ENCODE data around the gene SYT1. TPM values are rescaled to one million over a fixed set of nuclear protein-coding genes. Genes with fewer than 3 reads are reported as not detected.

Gene SYT1
- total and polyA plus RNA-seq, 2 donors = 5.1 to 13.8 TPM

DNA sequence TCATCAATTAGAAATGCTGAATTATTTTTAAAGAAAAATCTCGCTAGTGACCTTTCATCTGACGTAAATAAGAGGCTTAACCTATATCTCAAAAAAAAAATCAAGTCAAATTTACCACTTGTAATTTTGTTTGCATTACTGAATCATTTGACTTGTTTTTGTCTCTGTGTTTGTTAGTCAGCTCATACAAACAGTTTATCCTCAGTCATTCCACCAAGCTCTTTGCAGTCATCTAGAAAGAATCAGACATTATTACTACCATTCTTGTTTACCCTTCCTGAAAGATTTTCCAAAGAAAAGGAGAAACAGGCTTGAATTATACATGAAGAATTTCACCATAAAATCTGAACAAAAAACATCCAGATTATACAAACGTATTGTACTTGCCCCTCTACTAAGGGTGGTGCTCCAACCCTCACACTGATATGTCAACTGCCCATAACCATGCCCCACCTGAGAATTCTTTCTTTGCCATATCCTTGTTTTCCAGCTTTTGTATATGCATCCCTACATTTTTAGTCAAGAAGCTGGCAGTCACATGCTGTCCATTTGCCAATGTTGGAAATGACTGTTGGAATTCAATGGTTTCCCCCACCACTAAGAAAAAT, 569.0 kb downstream of the SYT1 start:
- DNase-seq (ENCODE audit: extremely low spot score) = no peak
- H3K4me3 ChIP-seq (ENCODE audit: low read depth, low read length) = no peak overlapping the region
- 77% methylated on average over 3 of the region's 3 CpGs for WGBS
- no peaks in the 10 kb centered on the region for H3K4me1 ChIP-seq (ENCODE audit: insufficient read depth)
- no peak overlapping the region for H3K27ac ChIP-seq (ENCODE audit: low read depth)
- H3K36me3 ChIP-seq (ENCODE audit: insufficient read depth) = no peaks in the 10 kb centered on the region

DNA sequence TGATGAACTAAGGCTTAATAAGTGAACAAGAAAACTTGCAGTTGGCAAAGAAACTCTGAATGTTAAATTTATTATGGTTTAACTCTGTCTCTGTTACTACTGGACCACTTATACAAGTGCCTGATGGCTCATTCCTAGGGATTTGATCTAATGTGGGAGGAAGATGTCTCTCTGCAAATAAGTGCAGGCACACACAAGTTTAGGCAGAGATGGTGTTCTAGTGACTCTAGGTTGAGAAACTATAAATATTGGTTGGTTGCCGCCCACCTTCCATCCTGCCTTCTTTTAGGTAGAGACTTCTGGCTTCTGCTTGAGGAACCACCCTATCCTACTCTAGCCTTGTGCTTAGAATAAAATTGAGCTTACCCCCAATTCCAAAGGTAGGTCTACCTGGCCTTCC, 570.0 kb downstream of the SYT1 start:
- DNase-seq (ENCODE audit: extremely low spot score) = no peak
- no peaks in the 10 kb centered on the region for H3K4me1 ChIP-seq (ENCODE audit: insufficient read depth)
- H3K4me3 ChIP-seq (ENCODE audit: low read depth, low read length) = no peak overlapping the region
- H3K36me3 ChIP-seq (ENCODE audit: insufficient read depth) = no peaks in the 10 kb centered on the region
- WGBS = 98% methylated on average over 1 of the region's 1 CpG
- no peak overlapping the region for H3K27ac ChIP-seq (ENCODE audit: low read depth)

DNA sequence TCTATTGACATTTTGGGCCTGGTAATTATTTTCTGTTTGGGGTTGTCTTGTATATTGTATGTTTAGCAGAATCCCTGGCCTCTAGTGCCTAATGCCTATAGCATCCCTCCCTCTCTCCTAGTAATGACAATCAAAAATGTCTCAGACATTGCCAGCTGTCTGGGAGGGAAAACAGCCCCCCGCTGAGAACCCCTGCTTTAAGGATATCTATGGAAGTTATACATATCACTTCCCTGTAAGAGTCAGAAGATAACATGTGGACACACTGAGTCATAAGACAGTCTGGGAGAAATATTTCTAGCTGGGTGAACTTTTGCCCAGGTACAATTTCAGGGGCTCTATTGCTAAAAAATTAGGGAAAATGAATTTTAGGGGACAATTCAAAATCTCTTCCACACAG, 571.2 kb downstream of the SYT1 start:
- 92% methylated on average over 1 of the region's 1 CpG for WGBS
- H3K4me1 ChIP-seq (ENCODE audit: insufficient read depth) = no peaks in the 10 kb centered on the region
- H3K27ac ChIP-seq (ENCODE audit: low read depth) = no peak overlapping the region
- no peak overlapping the region for H3K4me3 ChIP-seq (ENCODE audit: low read depth, low read length)
- H3K36me3 ChIP-seq (ENCODE audit: insufficient read depth) = no peaks in the 10 kb centered on the region
- no peak for DNase-seq (ENCODE audit: extremely low spot score)

DNA sequence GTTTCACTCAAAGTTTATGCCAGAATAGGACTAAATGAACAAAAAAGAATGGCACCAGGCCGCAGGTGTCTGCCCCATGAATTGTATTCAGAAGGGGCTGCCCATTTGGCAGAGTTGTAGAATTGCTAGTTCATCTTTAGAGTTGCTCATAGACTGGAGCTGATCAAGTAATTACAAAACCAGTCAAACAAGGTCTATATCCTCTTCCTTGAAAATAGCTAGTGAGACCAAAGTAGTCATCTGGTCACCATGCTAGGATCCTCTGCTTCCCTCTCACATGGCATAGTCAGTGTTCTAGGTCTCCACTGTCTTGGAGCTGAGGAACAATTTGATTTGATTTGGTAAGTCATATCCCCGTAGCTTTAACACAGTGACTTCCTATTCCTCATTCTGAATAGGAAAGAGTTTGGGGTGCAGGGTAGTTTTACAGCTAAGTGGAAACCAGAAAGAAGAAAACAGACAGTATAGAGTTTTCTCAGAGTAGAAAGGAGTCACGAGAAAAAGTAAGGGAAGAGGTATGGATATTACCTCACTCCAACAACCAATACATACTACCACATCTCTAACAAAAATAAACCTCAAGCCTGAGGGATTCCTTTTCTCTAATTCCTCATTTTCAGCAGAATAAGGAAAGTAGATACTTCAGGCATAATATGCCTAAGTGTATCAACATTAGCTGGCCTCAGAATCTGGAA, 574.1 kb downstream of the SYT1 start:
- Histone ChIP-seq H3K4me3 (ENCODE audit: low read depth, low read length) (no peak overlapping the region), H3K27ac (ENCODE audit: low read depth) (no peak overlapping the region), H3K36me3 (ENCODE audit: insufficient read depth) (no peaks in the 10 kb centered on the region), H3K4me1 (ENCODE audit: insufficient read depth) (no peaks in the 10 kb centered on the region)
- DNase-seq (ENCODE audit: extremely low spot score) = no peak
- WGBS = 93% methylated on average over 3 of the region's 3 CpGs

DNA sequence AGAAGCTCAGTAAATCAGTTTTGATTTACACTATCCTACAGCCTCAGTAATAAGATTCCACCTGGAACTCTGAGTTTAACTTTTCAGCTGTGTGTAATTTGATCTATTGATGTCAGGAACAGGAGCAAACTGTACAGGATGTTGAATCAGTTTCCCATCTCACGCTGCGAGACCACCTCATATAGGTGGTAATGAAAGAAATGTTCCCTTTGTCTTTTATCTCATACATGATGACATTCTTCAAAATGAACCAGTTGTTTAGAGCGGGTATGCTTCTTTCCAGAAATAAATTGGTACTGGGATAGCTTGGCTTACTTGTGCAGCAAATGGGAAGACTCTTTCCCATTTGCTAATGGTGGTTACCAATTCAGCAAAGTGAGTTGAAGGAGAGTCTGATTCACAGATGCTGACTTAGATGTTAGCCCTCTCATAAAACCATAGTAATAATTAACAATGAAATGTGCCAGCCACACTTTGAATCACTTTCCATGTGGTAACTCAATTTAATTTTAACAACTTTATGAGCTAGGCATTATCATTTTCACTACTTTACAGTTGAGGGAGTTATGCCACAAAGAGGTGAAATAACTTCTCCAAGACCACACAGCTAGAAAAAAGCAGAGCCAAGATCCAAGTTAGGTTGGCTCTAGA, 574.7 kb downstream of the SYT1 start:
- Histone ChIP-seq H3K27ac (ENCODE audit: low read depth) (no peak overlapping the region), H3K36me3 (ENCODE audit: insufficient read depth) (no peaks in the 10 kb centered on the region), H3K4me3 (ENCODE audit: low read depth, low read length) (no peak overlapping the region), H3K4me1 (ENCODE audit: insufficient read depth) (no peaks in the 10 kb centered on the region)
- WGBS = 71% methylated on average over 3 of the region's 3 CpGs
- no peak for DNase-seq (ENCODE audit: extremely low spot score)

DNA sequence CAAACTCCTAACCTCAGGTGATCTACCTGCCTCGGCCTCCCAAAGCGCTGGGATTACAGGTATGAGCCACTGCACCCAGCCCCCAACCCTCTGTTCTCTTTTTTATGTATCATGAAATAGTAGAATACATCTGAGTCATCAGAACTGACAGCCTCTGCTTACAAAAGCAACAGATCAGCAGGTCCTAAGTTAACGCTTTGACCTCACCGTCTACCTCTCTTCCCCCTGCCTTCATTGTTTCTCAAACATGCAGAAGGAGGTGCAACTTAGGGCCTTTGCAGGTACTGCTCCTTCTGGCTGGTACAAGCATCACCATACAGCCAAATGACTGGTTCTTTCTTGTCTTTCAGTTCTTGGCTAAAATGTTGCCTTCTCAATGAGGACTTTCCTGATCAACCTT, 577.0 kb downstream of the SYT1 start:
- no peak overlapping the region for H3K4me3 ChIP-seq (ENCODE audit: low read depth, low read length)
- no peak for DNase-seq (ENCODE audit: extremely low spot score)
- H3K36me3 ChIP-seq (ENCODE audit: insufficient read depth) = no peaks in the 10 kb centered on the region
- no peak overlapping the region for H3K27ac ChIP-seq (ENCODE audit: low read depth)
- WGBS = 87% methylated on average over 4 of the region's 4 CpGs
- no peaks in the 10 kb centered on the region for H3K4me1 ChIP-seq (ENCODE audit: insufficient read depth)

DNA sequence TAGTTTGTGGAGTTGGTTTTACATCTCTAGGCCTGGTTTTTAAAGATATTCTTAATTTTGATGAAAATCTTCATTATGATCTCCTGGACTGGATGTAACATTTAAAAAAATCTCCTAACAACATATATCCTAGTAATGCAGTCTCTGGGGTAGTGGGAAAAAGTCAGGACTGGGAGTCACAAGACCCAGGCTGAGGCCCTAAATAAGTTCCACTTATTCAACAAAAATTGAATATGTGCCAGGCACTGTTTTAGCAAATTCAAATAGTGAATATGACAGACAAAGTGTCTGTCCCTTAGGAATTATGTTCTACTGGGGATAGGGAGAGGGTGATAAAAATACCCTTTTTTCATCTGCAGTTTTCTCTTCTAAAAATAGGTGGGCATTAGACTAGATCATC, 577.8 kb downstream of the SYT1 start:
- no peak for DNase-seq (ENCODE audit: extremely low spot score)
- H3K4me1 ChIP-seq (ENCODE audit: insufficient read depth) = no peaks in the 10 kb centered on the region
- H3K27ac ChIP-seq (ENCODE audit: low read depth) = no peak overlapping the region
- H3K4me3 ChIP-seq (ENCODE audit: low read depth, low read length) = no peak overlapping the region
- no peaks in the 10 kb centered on the region for H3K36me3 ChIP-seq (ENCODE audit: insufficient read depth)

DNA sequence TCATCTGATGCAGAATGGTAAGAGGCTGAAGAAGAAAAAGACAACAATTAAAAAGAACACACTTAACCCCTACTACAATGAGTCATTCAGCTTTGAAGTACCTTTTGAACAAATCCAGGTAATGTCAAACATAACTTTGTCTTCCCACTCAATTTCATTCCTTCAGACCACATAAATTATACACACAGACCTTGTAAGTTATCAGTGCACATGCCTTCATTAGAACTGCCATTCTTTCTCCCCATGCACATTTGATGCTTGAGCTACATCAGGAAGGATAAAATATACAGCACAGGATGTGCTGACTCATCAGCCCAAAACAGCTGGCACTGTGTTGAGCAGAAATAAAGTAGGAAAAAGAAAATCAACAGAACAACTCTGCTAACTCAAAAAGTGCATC, 579.5 kb downstream of the SYT1 start:
- H3K36me3 ChIP-seq (ENCODE audit: insufficient read depth) = no peaks in the 10 kb centered on the region
- H3K4me3 ChIP-seq (ENCODE audit: low read depth, low read length) = no peak overlapping the region
- DNase-seq (ENCODE audit: extremely low spot score) = no peak
- no peak overlapping the region for H3K27ac ChIP-seq (ENCODE audit: low read depth)
- no peaks in the 10 kb centered on the region for H3K4me1 ChIP-seq (ENCODE audit: insufficient read depth)

DNA sequence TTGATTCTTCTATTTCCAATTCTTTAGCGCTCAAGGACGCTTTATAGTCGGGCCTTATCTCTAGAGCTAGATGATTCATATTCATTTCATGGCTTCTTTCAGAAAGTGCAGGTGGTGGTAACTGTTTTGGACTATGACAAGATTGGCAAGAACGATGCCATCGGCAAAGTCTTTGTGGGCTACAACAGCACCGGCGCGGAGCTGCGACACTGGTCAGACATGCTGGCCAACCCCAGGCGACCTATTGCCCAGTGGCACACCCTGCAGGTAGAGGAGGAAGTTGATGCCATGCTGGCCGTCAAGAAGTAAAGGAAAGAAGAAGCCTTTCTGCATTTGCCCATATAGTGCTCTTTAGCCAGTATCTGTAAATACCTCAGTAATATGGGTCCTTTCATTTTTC, 584.2 kb downstream of the SYT1 start:
- WGBS = 95% methylated on average over 11 of the region's 11 CpGs
- H3K27ac ChIP-seq (ENCODE audit: low read depth) = no peak overlapping the region
- H3K4me3 ChIP-seq (ENCODE audit: low read depth, low read length) = no peak overlapping the region
- no peaks in the 10 kb centered on the region for H3K4me1 ChIP-seq (ENCODE audit: insufficient read depth)
- H3K36me3 ChIP-seq (ENCODE audit: insufficient read depth) = no peaks in the 10 kb centered on the region
- no peak for DNase-seq (ENCODE audit: extremely low spot score)

DNA sequence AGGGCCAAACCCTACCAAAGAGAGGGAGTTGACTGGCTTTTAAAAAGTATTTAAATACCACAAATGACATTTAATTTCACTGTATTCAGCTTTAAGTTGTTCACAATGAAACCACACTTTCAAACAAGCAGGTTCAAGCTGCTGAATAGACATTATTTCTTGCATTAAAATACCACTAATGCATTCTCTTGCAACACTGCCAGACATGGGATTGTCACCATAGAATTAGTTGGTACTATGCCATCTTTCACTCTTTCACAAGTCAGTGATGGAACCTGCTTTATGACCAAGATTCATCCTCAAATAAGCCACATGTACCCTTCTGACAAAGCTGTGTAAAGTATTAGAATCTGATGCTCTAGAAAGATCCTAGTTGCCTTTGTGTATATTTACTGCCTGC, 586.8 kb downstream of the SYT1 start:
- Histone ChIP-seq H3K4me1 (ENCODE audit: insufficient read depth) (no peaks in the 10 kb centered on the region), H3K36me3 (ENCODE audit: insufficient read depth) (no peaks in the 10 kb centered on the region), H3K27ac (ENCODE audit: low read depth) (peak overlapping the region; percentile 23), H3K4me3 (ENCODE audit: low read depth, low read length) (no peak overlapping the region)
- DNase-seq (ENCODE audit: extremely low spot score) = no peak

DNA sequence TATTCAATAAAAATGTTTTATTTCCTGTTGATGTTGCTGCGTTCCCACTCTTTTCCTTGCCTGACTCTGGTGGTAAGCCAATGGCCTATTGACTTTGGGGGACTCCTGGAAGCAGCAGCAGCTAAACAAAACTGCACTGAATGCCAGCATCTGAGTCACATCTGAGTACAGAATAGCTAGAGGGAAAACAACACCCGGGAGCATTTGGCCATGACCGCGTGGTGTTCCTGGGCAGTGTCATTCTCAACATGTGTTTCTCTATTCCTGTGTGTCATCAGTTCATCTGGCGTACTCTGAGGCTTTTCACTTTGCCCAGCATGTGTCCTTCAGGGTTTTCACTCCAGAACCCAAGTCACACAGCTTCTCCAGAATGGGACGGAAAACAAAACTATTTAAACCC, 587.4 kb downstream of the SYT1 start:
- WGBS = 28% methylated on average over 6 of the region's 6 CpGs
- Histone ChIP-seq H3K4me3 (ENCODE audit: low read depth, low read length) (no peak overlapping the region), H3K27ac (ENCODE audit: low read depth) (peak overlapping the region; percentile 44)

DNA sequence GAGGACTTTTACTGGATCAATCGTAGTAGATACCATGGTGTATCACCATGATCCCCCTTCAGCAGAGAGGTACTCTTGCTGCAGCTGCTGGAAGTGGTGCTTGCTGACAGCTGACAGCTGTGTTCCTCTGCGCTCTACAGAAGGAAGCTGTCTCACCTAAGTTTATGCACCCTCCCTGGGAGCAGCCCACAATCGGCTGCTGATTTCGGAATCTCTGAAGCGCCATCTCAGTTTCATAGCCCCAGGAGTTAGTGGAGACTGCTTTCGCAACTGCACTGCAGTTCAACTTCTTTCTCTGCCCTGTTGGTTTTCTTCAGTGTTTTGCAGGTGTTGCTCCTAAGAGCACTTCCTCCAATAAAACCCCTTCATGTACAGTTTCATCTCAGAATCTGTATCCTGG, 588.3 kb downstream of the SYT1 start:
- DNase-seq (ENCODE audit: extremely low spot score) = no peak
- no peak overlapping the region for H3K27ac ChIP-seq (ENCODE audit: low read depth)
- 84% methylated on average over 6 of the region's 6 CpGs for WGBS
- no peaks in the 10 kb centered on the region for H3K36me3 ChIP-seq (ENCODE audit: insufficient read depth)
- H3K4me3 ChIP-seq (ENCODE audit: low read depth, low read length) = no peak overlapping the region
- H3K4me1 ChIP-seq (ENCODE audit: insufficient read depth) = no peaks in the 10 kb centered on the region

More for the DNA sequence above, 587.4 kb downstream of the SYT1 start:
- Histone ChIP-seq H3K36me3 (ENCODE audit: insufficient read depth) (no peaks in the 10 kb centered on the region), H3K4me1 (ENCODE audit: insufficient read depth) (no peaks in the 10 kb centered on the region)
- no peak for DNase-seq (ENCODE audit: extremely low spot score)

DNA sequence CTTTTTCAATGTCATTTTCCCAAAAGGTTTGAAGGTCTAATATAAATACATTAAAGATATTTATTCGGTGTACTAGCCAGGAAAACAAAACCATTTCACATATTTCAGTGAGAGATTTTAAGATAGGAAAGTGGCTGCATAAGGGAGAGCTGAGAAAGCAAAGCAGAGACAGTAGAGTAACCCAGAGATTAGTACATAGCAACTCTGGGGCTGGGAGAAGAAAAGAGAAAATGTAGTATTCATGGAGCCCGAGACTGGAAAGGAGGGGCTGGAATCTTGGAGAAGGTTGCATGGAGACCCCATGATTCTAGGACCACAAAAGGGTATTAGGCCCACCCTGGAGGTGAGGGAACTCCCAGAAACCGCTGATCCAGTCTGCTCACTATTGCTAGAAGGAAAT, 589.2 kb downstream of the SYT1 start:
- no peak overlapping the region for H3K4me3 ChIP-seq (ENCODE audit: low read depth, low read length)
- 45% methylated on average over 3 of the region's 3 CpGs for WGBS

DNA sequence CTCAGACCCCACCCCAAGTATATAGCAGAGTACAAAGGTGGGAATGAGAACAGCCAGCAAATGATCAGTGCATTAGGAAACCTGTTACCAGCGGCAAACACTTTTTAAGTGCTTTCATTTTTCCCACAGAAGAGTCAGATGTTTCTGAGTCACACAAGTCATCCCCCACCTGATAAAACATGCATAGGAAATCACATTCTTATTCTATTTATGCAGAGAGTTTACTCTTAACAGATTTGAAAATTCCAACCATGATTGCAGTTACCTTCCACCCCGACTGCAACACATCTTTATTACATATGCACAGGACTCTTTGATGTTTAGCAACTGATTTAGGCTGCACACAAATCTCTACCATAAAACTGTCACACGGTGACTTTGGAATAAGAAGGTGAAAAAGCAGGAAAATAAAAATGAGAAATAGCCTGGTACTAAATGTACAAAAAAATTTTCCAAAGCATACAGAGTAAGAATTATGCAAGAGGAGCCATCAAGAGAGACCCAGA, 589.8 kb downstream of the SYT1 start:
- 23% methylated on average over 3 of the region's 3 CpGs for WGBS
- Histone ChIP-seq H3K4me3 (ENCODE audit: low read depth, low read length) (no peak overlapping the region), H3K36me3 (ENCODE audit: insufficient read depth) (no peaks in the 10 kb centered on the region), H3K4me1 (ENCODE audit: insufficient read depth) (no peaks in the 10 kb centered on the region), H3K27ac (ENCODE audit: low read depth) (no peak overlapping the region)
- DNase-seq (ENCODE audit: extremely low spot score) = no peak

More for the DNA sequence above, 589.2 kb downstream of the SYT1 start:
- H3K4me1 ChIP-seq (ENCODE audit: insufficient read depth) = no peaks in the 10 kb centered on the region
- no peak overlapping the region for H3K27ac ChIP-seq (ENCODE audit: low read depth)
- DNase-seq (ENCODE audit: extremely low spot score) = no peak
- H3K36me3 ChIP-seq (ENCODE audit: insufficient read depth) = no peaks in the 10 kb centered on the region
